Esophagus squamous epithelium (tissue), 4 donors: Measurements from ENCODE around the gene LSM11.

ENCODE experiments used
- POLR2A ChIP-seq, 4 donors: fragments of 450-650 bp; IDR thresholded peaks; one replicate each; pipeline ENCODE4 v1.6.1; 2017; ENCODE audit warnings: antibody characterized with exemption in 4 of 4, mild to moderate bottlenecking in 4 of 4, moderate library complexity in 3 of 4
- TF ChIP-seq, protein P1 (sequence below), 6 experiments: fragments of 450-650 bp in 4 of 6; fragments of 200-600 bp in 2 of 6; sonication (generic) in 2 of 6; IDR thresholded peaks; one replicate each; pipeline ENCODE4 v1.5.1; 2016 to 2019; ENCODE audit warnings: antibody characterized with exemption in 6 of 6, mild to moderate bottlenecking in 4 of 6, moderate library complexity in 4 of 6

- TF ChIP-seq POLR2A (IDR thresholded peaks at IDR 0.05) = no peak
- TF ChIP-seq, protein P1, sequence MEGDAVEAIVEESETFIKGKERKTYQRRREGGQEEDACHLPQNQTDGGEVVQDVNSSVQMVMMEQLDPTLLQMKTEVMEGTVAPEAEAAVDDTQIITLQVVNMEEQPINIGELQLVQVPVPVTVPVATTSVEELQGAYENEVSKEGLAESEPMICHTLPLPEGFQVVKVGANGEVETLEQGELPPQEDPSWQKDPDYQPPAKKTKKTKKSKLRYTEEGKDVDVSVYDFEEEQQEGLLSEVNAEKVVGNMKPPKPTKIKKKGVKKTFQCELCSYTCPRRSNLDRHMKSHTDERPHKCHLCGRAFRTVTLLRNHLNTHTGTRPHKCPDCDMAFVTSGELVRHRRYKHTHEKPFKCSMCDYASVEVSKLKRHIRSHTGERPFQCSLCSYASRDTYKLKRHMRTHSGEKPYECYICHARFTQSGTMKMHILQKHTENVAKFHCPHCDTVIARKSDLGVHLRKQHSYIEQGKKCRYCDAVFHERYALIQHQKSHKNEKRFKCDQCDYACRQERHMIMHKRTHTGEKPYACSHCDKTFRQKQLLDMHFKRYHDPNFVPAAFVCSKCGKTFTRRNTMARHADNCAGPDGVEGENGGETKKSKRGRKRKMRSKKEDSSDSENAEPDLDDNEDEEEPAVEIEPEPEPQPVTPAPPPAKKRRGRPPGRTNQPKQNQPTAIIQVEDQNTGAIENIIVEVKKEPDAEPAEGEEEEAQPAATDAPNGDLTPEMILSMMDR (IDR thresholded peaks at IDR 0.05) = no peak
Measured at GRCh38 chr5:157713830-157714595, 29.5 kb upstream of the LSM11 start.
